ENCODE data around the gene PSMB5. TPM values are rescaled to one million over a fixed set of nuclear protein-coding genes. Genes with fewer than 3 reads are reported as not detected.
"Not testable (repeated sequence)": the region's sequence is repeated elsewhere in the genome, so short reads cannot be mapped to it uniquely, and the experiment has no call there.

Gene PSMB5
- polyA plus RNA-seq, 1 donor from 2014 or later, result 147 TPM

- Histone ChIP-seq H2AFZ (ENCODE audit: low read depth, low read length) (no peak overlapping the region), H3K79me2 (replicated peaks; ENCODE audit: insufficient read depth, low read length) (peaks cover 6% of the 10 kb centered on the region), H3K9ac (ENCODE audit: low read length) (no peak overlapping the region), H3F3A (ENCODE audit: insufficient read depth, low read length, poor library complexity, severe bottlenecking) (peaks cover 4% of the 10 kb centered on the region), H3K4me2 (ENCODE audit: low read length) (peak overlapping the region; percentile 93), H3K4me3 (ENCODE audit: low read length) (peak overlapping the region; percentile 87), H3K27ac (ENCODE audit: low read length) (no peak overlapping the region), H4K20me1 (ENCODE audit: insufficient read depth) (no peaks in the 10 kb centered on the region), H3K9me3 (ENCODE audit: low read length) (no peaks in the 10 kb centered on the region), H3K36me3 (ENCODE audit: insufficient read depth, low read length) (no peaks in the 10 kb centered on the region), H3K27me3 (ENCODE audit: insufficient read depth, low read depth, low read length) (no peaks in the 10 kb centered on the region), H3K9me2 (ENCODE audit: insufficient read depth, low read length) (no peaks in the 10 kb centered on the region)
- TF ChIP-seq, protein P1, sequence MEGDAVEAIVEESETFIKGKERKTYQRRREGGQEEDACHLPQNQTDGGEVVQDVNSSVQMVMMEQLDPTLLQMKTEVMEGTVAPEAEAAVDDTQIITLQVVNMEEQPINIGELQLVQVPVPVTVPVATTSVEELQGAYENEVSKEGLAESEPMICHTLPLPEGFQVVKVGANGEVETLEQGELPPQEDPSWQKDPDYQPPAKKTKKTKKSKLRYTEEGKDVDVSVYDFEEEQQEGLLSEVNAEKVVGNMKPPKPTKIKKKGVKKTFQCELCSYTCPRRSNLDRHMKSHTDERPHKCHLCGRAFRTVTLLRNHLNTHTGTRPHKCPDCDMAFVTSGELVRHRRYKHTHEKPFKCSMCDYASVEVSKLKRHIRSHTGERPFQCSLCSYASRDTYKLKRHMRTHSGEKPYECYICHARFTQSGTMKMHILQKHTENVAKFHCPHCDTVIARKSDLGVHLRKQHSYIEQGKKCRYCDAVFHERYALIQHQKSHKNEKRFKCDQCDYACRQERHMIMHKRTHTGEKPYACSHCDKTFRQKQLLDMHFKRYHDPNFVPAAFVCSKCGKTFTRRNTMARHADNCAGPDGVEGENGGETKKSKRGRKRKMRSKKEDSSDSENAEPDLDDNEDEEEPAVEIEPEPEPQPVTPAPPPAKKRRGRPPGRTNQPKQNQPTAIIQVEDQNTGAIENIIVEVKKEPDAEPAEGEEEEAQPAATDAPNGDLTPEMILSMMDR (IDR thresholded peaks at IDR 0.05; ENCODE audit: poor library complexity, severe bottlenecking), result no peak
- no peak for TF ChIP-seq REST (IDR thresholded peaks at IDR 0.05; ENCODE audit: borderline replicate concordance)
These were observed 29.1 kb downstream of the PSMB5 start for GRCh38 chr14:23005451-23006187.

- H3K4me2 ChIP-seq (ENCODE audit: low read length), result not testable (repeated sequence)
These were observed 30.4 kb downstream of the PSMB5 start for GRCh38 chr14:23004274-23004673.

GRCh38 chr14:23002592-23002991 lies 32.1 kb downstream of the PSMB5 start:
- Histone ChIP-seq H3K4me3 (ENCODE audit: low read length) (no peak overlapping the region), H3K9ac (ENCODE audit: low read length) (no peak overlapping the region), H3K9me2 (ENCODE audit: insufficient read depth, low read length) (no peaks in the 10 kb centered on the region), H3K27ac (ENCODE audit: low read length) (no peak overlapping the region), H3K27me3 (ENCODE audit: insufficient read depth, low read depth, low read length) (no peaks in the 10 kb centered on the region), H3K4me2 (ENCODE audit: low read length) (no peak overlapping the region), H3K79me2 (replicated peaks; ENCODE audit: insufficient read depth, low read length) (no peaks in the 10 kb centered on the region), H3K9me3 (ENCODE audit: low read length) (no peaks in the 10 kb centered on the region), H3K36me3 (ENCODE audit: insufficient read depth, low read length) (no peaks in the 10 kb centered on the region), H4K20me1 (ENCODE audit: insufficient read depth) (no peaks in the 10 kb centered on the region), H2AFZ (ENCODE audit: low read depth, low read length) (no peak overlapping the region), H3F3A (ENCODE audit: insufficient read depth, low read length, poor library complexity, severe bottlenecking) (peaks cover 4% of the 10 kb centered on the region)
- no peak for TF ChIP-seq REST (IDR thresholded peaks at IDR 0.05; ENCODE audit: borderline replicate concordance)
- no peak for TF ChIP-seq RAD21 (conservative IDR thresholded peaks at IDR 0.05)
- no peak for TF ChIP-seq EP300 (conservative IDR thresholded peaks at IDR 0.05; ENCODE audit: poor library complexity, severe bottlenecking)
- no peak for TF ChIP-seq POLR2AphosphoS5 (IDR thresholded peaks at IDR 0.05)
- TF ChIP-seq EZH2 (IDR thresholded peaks at IDR 0.05; ENCODE audit: borderline replicate concordance, insufficient read depth, low read length, poor library complexity, severe bottlenecking), result no peak
- no peak for TF ChIP-seq MXI1 (conservative IDR thresholded peaks at IDR 0.05; ENCODE audit: poor library complexity, severe bottlenecking)
- TF ChIP-seq, protein P1 (IDR thresholded peaks at IDR 0.05; ENCODE audit: poor library complexity, severe bottlenecking), result no peak
- no peak for TF ChIP-seq TAF1 (IDR thresholded peaks at IDR 0.05; ENCODE audit: low read depth)
- TF ChIP-seq SMC3 (conservative IDR thresholded peaks at IDR 0.05; ENCODE audit: poor library complexity), result no peak

More at GRCh38 chr14:23004274-23004673, 30.4 kb downstream of the PSMB5 start:
- not testable (repeated sequence) for H3K27me3 ChIP-seq (ENCODE audit: insufficient read depth, low read depth, low read length); H3F3A ChIP-seq (ENCODE audit: insufficient read depth, low read length, poor library complexity, severe bottlenecking); H3K4me3 ChIP-seq (ENCODE audit: low read length); H3K36me3 ChIP-seq (ENCODE audit: insufficient read depth, low read length); H3K79me2 ChIP-seq (replicated peaks; ENCODE audit: insufficient read depth, low read length); H3K9me2 ChIP-seq (ENCODE audit: insufficient read depth, low read length); H3K27ac ChIP-seq (ENCODE audit: low read length); H3K9me3 ChIP-seq (ENCODE audit: low read length); H3K9ac ChIP-seq (ENCODE audit: low read length); H2AFZ ChIP-seq (ENCODE audit: low read depth, low read length); H4K20me1 ChIP-seq (ENCODE audit: insufficient read depth)
